PC-9 (cell line): ENCODE measurements around the gene DLGAP5. TPM values are rescaled to one million over a fixed set of nuclear protein-coding genes. Genes with fewer than 3 reads are reported as not detected.
A peak's percentile ranks its signal among the peaks of the same experiment; 100 is the strongest.

ENCODE experiments used
- BruUV-seq: library from RNA; stranded (reverse); fragments of 400-500 nt; replicated peaks from 2 replicates; lab custom pipeline; 2021; lab: Mats Ljungman, UMichigan
- CTCF ChIA-PET: fragments of 300-600 bp; sonication (Branson Sonifier 250); formaldehyde crosslinking; loops from one replicate; lab custom pipeline; 2022; ENCODE audit warnings: antibody characterized with exemption; lab: Charles Lee
- POLR2A ChIA-PET: fragments of 300-600 bp; sonication (Branson Sonifier 250); formaldehyde crosslinking; loops from one replicate; lab custom pipeline; 2022; ENCODE audit warnings: antibody characterized with exemption; ENCODE audit not compliant: unreplicated experiment; lab: Charles Lee
- DNase-seq, 2 experiments: peaks; one replicate each; pipeline versions ENCODE4 v3.0.0 to v3.0.0-alpha.2; 2015 to 2022; ENCODE audit warnings: mixed read lengths in 1 of 2
- H2AFZ ChIP-seq: fragments of 200-600 bp; sonication (generic); 2 replicates; pipeline ENCODE4 v1.8.1; 2017; ENCODE audit warnings: antibody characterized with exemption
- H3F3A ChIP-seq: fragments of 200-600 bp; sonication (generic); 2 replicates; pipeline ENCODE4 v1.8.1; 2017; ENCODE audit warnings: antibody characterized with exemption, mild to moderate bottlenecking, low read depth; ENCODE audit not compliant: insufficient read depth
- H3K27ac ChIP-seq: fragments of 200-600 bp; sonication (generic); 2 replicates; pipeline ENCODE4 v1.6.1; 2016; ENCODE audit warnings: mixed run types
- H3K27me3 ChIP-seq: fragments of 200-600 bp; sonication (generic); 2 replicates; pipeline ENCODE4 v1.6.1; 2016; ENCODE audit warnings: low read depth, mixed run types; ENCODE audit not compliant: insufficient read depth
- H3K36me3 ChIP-seq: fragments of 200-600 bp; sonication (generic); 2 replicates; pipeline ENCODE4 v1.6.1; 2016; ENCODE audit warnings: low read depth, mixed run types
- H3K4me1 ChIP-seq: fragments of 200-600 bp; sonication (generic); replicated peaks from 2 replicates; pipeline ENCODE4 v1.6.1; 2016; ENCODE audit warnings: mixed run types; ENCODE audit not compliant: insufficient read depth
- H3K4me2 ChIP-seq: fragments of 200-600 bp; sonication (generic); 2 replicates; pipeline ENCODE4 v1.6.1; 2017; ENCODE audit warnings: mixed run types
- H3K4me3 ChIP-seq: fragments of 200-600 bp; sonication (generic); 2 replicates; pipeline ENCODE4 v1.6.1; 2016; ENCODE audit warnings: mixed run types
- H3K79me2 ChIP-seq: fragments of 200-600 bp; sonication (generic); 2 replicates; pipeline ENCODE4 v1.6.1; 2017; ENCODE audit warnings: low read depth, mixed run types
- H3K9me2 ChIP-seq: fragments of 200-600 bp; sonication (generic); 2 replicates; pipeline ENCODE4 v1.8.1; 2017; ENCODE audit warnings: mild to moderate bottlenecking; ENCODE audit not compliant: insufficient read depth
- H3K9me3 ChIP-seq: fragments of 200-600 bp; sonication (generic); 2 replicates; pipeline ENCODE4 v1.8.1; 2016; ENCODE audit warnings: low read depth; ENCODE audit not compliant: insufficient read depth
- H4K20me1 ChIP-seq: fragments of 200-600 bp; sonication (generic); 2 replicates; pipeline ENCODE4 v1.8.1; 2017; ENCODE audit not compliant: insufficient read depth
- CTCF ChIP-seq: fragments of 200-600 bp; sonication (generic); conservative IDR thresholded peaks from 2 replicates; pipeline ENCODE4 v1.6.1; 2017; ENCODE audit warnings: mixed run types, antibody characterized with exemption, mild to moderate bottlenecking, moderate library complexity
- EZH2 ChIP-seq: fragments of 200-600 bp; sonication (generic); IDR thresholded peaks from 2 replicates; pipeline ENCODE4 v1.8.0; 2017; ENCODE audit warnings: antibody characterized with exemption, low read depth
- intact Hi-C: fragments of 100-400 bp; cut with micrococcal nuclease; formaldehyde crosslinking; loops from one replicate; pipeline ENCODE4 v1.10.0; 2022; ENCODE audit not compliant: unreplicated experiment
- total RNA-seq: library from RNA; stranded (reverse); gene quantifications from 2 replicates; pipeline ENCODE4 v1.2.3, GENCODE V29; 2021

DLGAP5 gene
- total RNA-seq, 1 experiment from 2014 or later, result 80.0 TPM

- Histone ChIP-seq H4K20me1 (no peaks in the 10 kb centered on the region), H3K9me2 (no peaks in the 10 kb centered on the region), H3K9me3 (no peaks in the 10 kb centered on the region), H3K79me2 (no peaks in the 10 kb centered on the region), H3K4me1 (peaks cover 65% of the 10 kb centered on the region), H3K36me3 (no peaks in the 10 kb centered on the region), H3K27ac (peak overlapping the region; percentile 76), H3K4me3 (no peak overlapping the region), H3K4me2 (peak overlapping the region; percentile 45), H2AFZ (peak overlapping the region; percentile 62; the same call in 1 of the 2 replicates), H3F3A (peaks cover 46% of the 10 kb centered on the region), H3K27me3 (no peaks in the 10 kb centered on the region)
- peak; percentile 59 to 92 for DNase-seq
- intact Hi-C loops, result no loop called here
- ChIA-PET POLR2A (interaction anchor here (0.5 to 1.0 kb wide), 4 partner anchors 8 to 436 kb away, joined by 3 to 10 read pairs (median 4); partner anchors contain the start of gene LGALS3), CTCF (no interaction called here)
- TF ChIP-seq EZH2 (no peak), CTCF (no peak)
- BruUV-seq, result no TSS peak
These were observed 70.6 kb downstream of the DLGAP5 start for GRCh38 chr14:55120571-55121495.

- H3F3A ChIP-seq, result peaks cover 46% of the 10 kb centered on the region
- H2AFZ ChIP-seq, result no peak overlapping the region
- POLR2A ChIA-PET, result interaction anchor here (0.7 kb wide), 1 partner anchor 15 kb away, joined by 4 read pairs; no protein-coding TSS in a partner anchor
- DNase-seq, result no peak
- H3K27ac ChIP-seq, result no peak overlapping the region
- H3K4me1 ChIP-seq, result peaks cover 59% of the 10 kb centered on the region
- H3K9me3 ChIP-seq, result no peaks in the 10 kb centered on the region
- TF ChIP-seq EZH2 (no peak), CTCF (no peak)
- no peaks in the 10 kb centered on the region for H3K79me2 ChIP-seq
- H3K4me3 ChIP-seq, result no peak overlapping the region
- no peaks in the 10 kb centered on the region for H3K27me3 ChIP-seq
- H4K20me1 ChIP-seq, result no peaks in the 10 kb centered on the region
- no TSS peak for BruUV-seq
- intact Hi-C loops, result no loop called here
- H3K36me3 ChIP-seq, result no peaks in the 10 kb centered on the region
- CTCF ChIA-PET, result no interaction called here
- H3K9me2 ChIP-seq, result no peaks in the 10 kb centered on the region
- no peak overlapping the region for H3K4me2 ChIP-seq
These were observed 72.6 kb downstream of the DLGAP5 start for GRCh38 chr14:55118761-55119160.

- no peaks in the 10 kb centered on the region for H3K36me3 ChIP-seq
- no peak overlapping the region for H3K27ac ChIP-seq
- peaks cover 50% of the 10 kb centered on the region for H3K4me1 ChIP-seq
- H3K4me3 ChIP-seq, result no peak overlapping the region
- CTCF ChIA-PET, result interaction anchor here (0.6 kb wide), 1 partner anchor 225 kb away, joined by 3 read pairs; no protein-coding TSS in a partner anchor
- BruUV-seq, result no TSS peak
- H4K20me1 ChIP-seq, result no peaks in the 10 kb centered on the region
- no peaks in the 10 kb centered on the region for H3K79me2 ChIP-seq
- DNase-seq, result no peak
- H3K9me2 ChIP-seq, result no peaks in the 10 kb centered on the region
- TF ChIP-seq CTCF (no peak), EZH2 (no peak)
- no peak overlapping the region; the same call in 1 of the 2 replicates for H2AFZ ChIP-seq
- POLR2A ChIA-PET, result no interaction called here
- peaks cover 38% of the 10 kb centered on the region for H3F3A ChIP-seq
- no peaks in the 10 kb centered on the region for H3K9me3 ChIP-seq
- intact Hi-C loops, result no loop called here
- no peak overlapping the region for H3K4me2 ChIP-seq
- H3K27me3 ChIP-seq, result no peaks in the 10 kb centered on the region
These were observed 73.5 kb downstream of the DLGAP5 start for GRCh38 chr14:55117803-55118441.
